ENCODE results near the gene CCDC122.
A peak's percentile ranks its signal among the peaks of the same experiment; 100 is the strongest.

Gene CCDC122

GRCh38 chr13:43884222-43884621 is 4.7 kb upstream of the CCDC122 start:
- DNase-seq (ENCODE audit: low spot score), result no peak
- Mint-ChIP-seq H3K4me3 (no peak overlapping the region), H3K27me3 (ENCODE audit: low read depth) (peaks cover 38% of the 10 kb centered on the region), H3K4me1 (ENCODE audit: low read depth) (peaks cover 5% of the 10 kb centered on the region), H3K27ac (no peak overlapping the region), H3K9me3 (no peaks in the 10 kb centered on the region), H3K36me3 (ENCODE audit: low read depth) (no peaks in the 10 kb centered on the region)

- peaks cover 41% of the 10 kb centered on the region for H3K27me3 Mint-ChIP-seq (ENCODE audit: low read depth)
- H3K4me3 Mint-ChIP-seq, result no peak overlapping the region
- H3K36me3 Mint-ChIP-seq (ENCODE audit: low read depth), result no peaks in the 10 kb centered on the region
- H3K4me1 Mint-ChIP-seq (ENCODE audit: low read depth), result peaks cover 6% of the 10 kb centered on the region
- H3K9me3 Mint-ChIP-seq, result no peaks in the 10 kb centered on the region
- no peak overlapping the region for H3K27ac Mint-ChIP-seq
- no peak for DNase-seq (ENCODE audit: low spot score)
These were observed 4.1 kb upstream of the CCDC122 start for GRCh38 chr13:43883631-43884030.

GRCh38 chr13:43881580-43881979 is 2.0 kb upstream of the CCDC122 start:
- Mint-ChIP-seq H3K36me3 (ENCODE audit: low read depth) (no peaks in the 10 kb centered on the region), H3K4me1 (ENCODE audit: low read depth) (peaks cover 9% of the 10 kb centered on the region), H3K4me3 (no peak overlapping the region), H3K27me3 (ENCODE audit: low read depth) (peaks cover 51% of the 10 kb centered on the region), H3K9me3 (no peaks in the 10 kb centered on the region), H3K27ac (no peak overlapping the region)
- no peak for DNase-seq (ENCODE audit: low spot score)

DNA sequence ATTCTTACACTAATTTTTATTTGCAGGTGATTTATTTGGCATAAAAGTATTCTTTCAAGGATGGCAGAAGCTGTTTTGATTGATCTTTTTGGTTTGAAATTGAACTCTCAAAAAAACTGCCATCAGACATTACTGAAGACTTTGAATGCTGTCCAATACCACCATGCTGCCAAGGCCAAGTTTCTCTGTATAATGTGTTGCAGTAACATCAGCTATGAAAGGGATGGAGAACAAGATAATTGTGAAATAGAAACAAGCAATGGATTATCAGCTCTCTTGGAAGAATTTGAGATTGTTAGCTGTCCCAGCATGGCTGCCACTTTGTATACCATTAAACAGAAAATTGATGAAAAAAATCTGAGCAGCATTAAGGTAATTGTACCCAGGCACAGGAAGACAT is 1.4 kb upstream of the CCDC122 start:
- no peak overlapping the region for H3K27ac Mint-ChIP-seq
- no peak overlapping the region for H3K4me3 Mint-ChIP-seq
- H3K4me1 Mint-ChIP-seq (ENCODE audit: low read depth), result peaks cover 9% of the 10 kb centered on the region
- no peak for DNase-seq (ENCODE audit: low spot score)
- peaks cover 51% of the 10 kb centered on the region for H3K27me3 Mint-ChIP-seq (ENCODE audit: low read depth)
- no peaks in the 10 kb centered on the region for H3K36me3 Mint-ChIP-seq (ENCODE audit: low read depth)
- no peaks in the 10 kb centered on the region for H3K9me3 Mint-ChIP-seq

GRCh38 chr13:43880214-43880855 is 795 bp upstream of the CCDC122 start:
- Mint-ChIP-seq H3K4me3 (peak overlapping the region; percentile 82), H3K4me1 (ENCODE audit: low read depth) (peaks cover 9% of the 10 kb centered on the region), H3K27ac (peak overlapping the region; percentile 55), H3K27me3 (ENCODE audit: low read depth) (peaks cover 49% of the 10 kb centered on the region), H3K36me3 (ENCODE audit: low read depth) (no peaks in the 10 kb centered on the region), H3K9me3 (no peaks in the 10 kb centered on the region)
- DNase-seq (ENCODE audit: low spot score), result no peak

- Mint-ChIP-seq H3K9me3 (no peaks in the 10 kb centered on the region), H3K4me3 (peak within 1 kb of the TSS; percentile 82), H3K27ac (peak within 1 kb of the TSS; percentile 57), H3K4me1 (ENCODE audit: low read depth) (peaks cover 9% of the 10 kb centered on the region), H3K27me3 (ENCODE audit: low read depth) (peaks cover 47% of the 10 kb centered on the region), H3K36me3 (ENCODE audit: low read depth) (no peaks in the 10 kb centered on the region)
- no peak for DNase-seq (ENCODE audit: low spot score)
These were observed 228 bp upstream of the CCDC122 start, which contains the start of gene LACC1 for GRCh38 chr13:43879755-43880181. Gene LACC1, plus strand, starts transcription at chr13:43879904. Its CDS starts 1,082 bp downstream, at chr13:43880986.

DNA sequence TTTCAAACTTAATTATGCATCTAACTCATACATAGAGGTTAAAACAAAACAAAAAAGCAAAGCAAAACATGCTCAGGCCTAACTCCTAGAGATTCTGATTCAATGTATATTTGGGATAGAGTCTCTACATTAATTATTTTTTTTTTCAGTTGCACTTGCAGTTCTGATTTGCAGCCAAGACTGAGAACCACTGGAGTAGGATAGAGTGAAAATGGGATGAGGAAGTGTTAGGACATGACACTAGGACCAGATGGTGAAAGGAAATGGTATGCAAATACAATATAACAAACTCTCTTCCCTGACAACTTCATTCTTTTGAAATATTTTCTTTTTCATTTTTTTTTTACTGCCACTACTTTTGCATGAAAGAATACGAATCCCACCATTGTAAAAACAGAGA is 1.8 kb downstream of the CCDC122 start:
- H3K27ac Mint-ChIP-seq, result no peak overlapping the region
- peaks cover 45% of the 10 kb centered on the region for H3K27me3 Mint-ChIP-seq (ENCODE audit: low read depth)
- peak overlapping the region; percentile 82 for H3K4me3 Mint-ChIP-seq
- H3K4me1 Mint-ChIP-seq (ENCODE audit: low read depth), result peaks cover 9% of the 10 kb centered on the region
- DNase-seq (ENCODE audit: low spot score), result no peak
- no peaks in the 10 kb centered on the region for H3K9me3 Mint-ChIP-seq
- H3K36me3 Mint-ChIP-seq (ENCODE audit: low read depth), result no peaks in the 10 kb centered on the region

- Mint-ChIP-seq H3K27me3 (ENCODE audit: low read depth) (peaks cover 45% of the 10 kb centered on the region), H3K9me3 (no peaks in the 10 kb centered on the region), H3K36me3 (ENCODE audit: low read depth) (no peaks in the 10 kb centered on the region), H3K4me1 (ENCODE audit: low read depth) (peaks cover 9% of the 10 kb centered on the region), H3K4me3 (no peak overlapping the region), H3K27ac (no peak overlapping the region)
- no peak for DNase-seq (ENCODE audit: low spot score)
These were observed 2.2 kb downstream of the CCDC122 start for GRCh38 chr13:43877326-43877725.

DNA sequence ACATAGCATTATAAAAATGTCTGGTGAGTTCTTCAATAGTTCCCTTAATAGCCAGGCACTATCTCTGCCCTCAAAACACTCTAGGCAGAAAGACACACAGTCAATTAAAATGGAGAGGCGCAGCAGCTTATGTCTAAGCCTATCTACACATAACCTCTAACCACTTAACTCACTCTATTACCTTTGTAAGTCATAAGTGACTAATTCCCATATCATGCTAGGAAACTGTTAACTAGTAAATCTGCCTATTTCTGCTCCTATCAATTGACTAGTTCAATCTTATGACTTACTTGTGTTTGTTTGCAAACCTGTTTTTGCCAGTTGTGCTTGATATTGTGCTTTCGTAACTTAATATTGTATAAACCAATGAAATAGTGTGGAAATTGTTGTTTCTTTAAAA is 3.2 kb downstream of the CCDC122 start:
- H3K27me3 Mint-ChIP-seq (ENCODE audit: low read depth), result peaks cover 36% of the 10 kb centered on the region
- H3K36me3 Mint-ChIP-seq (ENCODE audit: low read depth), result no peaks in the 10 kb centered on the region
- H3K4me1 Mint-ChIP-seq (ENCODE audit: low read depth), result peaks cover 9% of the 10 kb centered on the region
- no peaks in the 10 kb centered on the region for H3K9me3 Mint-ChIP-seq
- no peak for DNase-seq (ENCODE audit: low spot score)
- H3K4me3 Mint-ChIP-seq, result no peak overlapping the region
- no peak overlapping the region for H3K27ac Mint-ChIP-seq

DNA sequence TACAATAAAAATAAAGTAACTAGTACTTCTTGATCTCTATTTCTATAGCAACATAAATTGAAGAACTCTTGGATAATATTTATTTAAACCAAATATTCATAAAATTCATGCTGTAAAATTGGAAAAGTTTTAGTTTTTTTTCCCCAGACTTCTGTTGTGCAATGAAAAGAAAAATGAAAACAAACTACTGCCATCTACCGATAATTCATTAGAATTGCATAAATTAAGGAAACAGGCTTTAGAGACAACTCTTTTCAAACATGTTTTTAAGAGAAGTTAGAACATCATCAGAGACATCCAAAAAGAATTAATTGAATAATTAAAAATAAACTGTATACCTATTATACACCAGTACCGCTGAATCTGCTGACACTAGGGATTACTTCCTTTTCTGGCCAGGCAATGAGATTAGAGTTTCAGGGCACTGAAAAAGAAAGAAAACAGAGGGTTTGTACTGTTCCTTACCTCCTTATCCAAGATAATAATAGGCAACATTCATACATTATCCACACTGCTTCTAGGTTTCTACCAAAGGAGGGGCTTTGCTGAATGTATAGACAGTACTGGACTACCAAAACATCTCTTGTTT is 4.9 kb downstream of the CCDC122 start:
- Mint-ChIP-seq H3K27me3 (ENCODE audit: low read depth) (peaks cover 21% of the 10 kb centered on the region), H3K4me1 (ENCODE audit: low read depth) (peaks cover 4% of the 10 kb centered on the region), H3K27ac (no peak overlapping the region), H3K36me3 (ENCODE audit: low read depth) (no peaks in the 10 kb centered on the region), H3K9me3 (no peaks in the 10 kb centered on the region), H3K4me3 (no peak overlapping the region)
- DNase-seq (ENCODE audit: low spot score), result no peak

DNA sequence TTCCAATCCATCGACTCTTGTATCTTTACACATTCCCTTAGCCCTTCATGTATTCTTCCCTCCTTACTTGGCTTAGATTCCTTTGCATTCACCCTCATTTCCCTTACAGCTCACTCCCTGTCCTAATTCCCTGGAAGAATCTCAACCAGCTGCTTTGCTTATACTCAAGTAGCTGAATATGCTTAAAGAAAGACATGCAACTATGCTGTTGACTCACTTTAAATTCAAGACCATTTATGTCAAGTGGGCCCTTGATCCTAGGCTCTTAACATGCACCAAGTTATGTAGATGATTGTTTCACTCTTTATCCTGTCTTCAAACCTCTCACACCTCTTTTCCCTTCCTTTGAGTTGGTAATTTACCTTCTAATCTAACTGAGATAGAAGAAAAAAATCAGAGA is 7.4 kb downstream of the CCDC122 start:
- Mint-ChIP-seq H3K9me3 (no peaks in the 10 kb centered on the region), H3K27ac (no peak overlapping the region), H3K27me3 (ENCODE audit: low read depth) (peaks cover 2% of the 10 kb centered on the region), H3K4me1 (ENCODE audit: low read depth) (no peaks in the 10 kb centered on the region), H3K36me3 (ENCODE audit: low read depth) (no peaks in the 10 kb centered on the region), H3K4me3 (no peak overlapping the region)
- no peak for DNase-seq (ENCODE audit: low spot score)

DNA sequence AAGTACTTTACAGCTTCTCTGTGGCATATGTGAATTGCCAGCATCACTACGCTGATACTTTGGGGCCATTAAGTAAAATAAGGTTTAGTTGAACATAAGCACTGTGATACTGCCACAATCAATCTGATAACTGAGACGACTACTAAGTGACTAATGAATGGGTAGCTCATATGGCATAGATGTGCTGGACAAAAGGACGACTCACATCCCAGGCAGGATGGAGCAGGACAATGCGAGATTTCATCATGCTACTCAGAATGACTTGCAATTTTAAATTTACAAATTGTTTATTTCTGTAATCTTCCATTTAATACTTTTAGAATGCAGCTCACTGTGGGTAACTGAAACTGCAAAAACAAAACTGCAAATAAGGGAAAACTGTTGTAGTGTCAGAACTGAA is 13.6 kb downstream of the CCDC122 start:
- Mint-ChIP-seq H3K4me1 (ENCODE audit: low read depth) (no peaks in the 10 kb centered on the region), H3K4me3 (no peak overlapping the region), H3K27me3 (ENCODE audit: low read depth) (peaks cover 5% of the 10 kb centered on the region), H3K27ac (no peak overlapping the region), H3K36me3 (ENCODE audit: low read depth) (no peaks in the 10 kb centered on the region), H3K9me3 (no peaks in the 10 kb centered on the region)
- no peak for DNase-seq (ENCODE audit: low spot score)

DNA sequence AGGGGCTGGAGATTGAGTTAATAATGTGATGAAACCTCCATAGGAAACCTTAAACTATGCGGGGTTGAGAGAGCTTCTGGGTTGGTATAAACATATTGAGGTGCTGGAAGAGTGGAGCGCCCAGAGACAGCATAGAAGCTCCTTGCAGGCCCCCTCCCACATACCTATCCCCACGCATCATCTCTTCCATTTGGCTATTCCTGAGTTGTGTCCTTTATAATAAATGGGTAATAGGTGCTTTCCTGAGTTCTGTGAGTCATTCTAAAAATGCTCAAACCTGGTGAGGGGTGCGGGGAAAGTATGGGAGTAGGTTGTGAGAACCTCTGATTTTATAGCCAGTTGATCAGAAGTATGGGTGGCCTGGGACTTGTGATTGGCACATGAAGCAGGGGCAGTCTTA is 14.6 kb downstream of the CCDC122 start:
- no peak overlapping the region for H3K4me3 Mint-ChIP-seq
- H3K9me3 Mint-ChIP-seq, result no peaks in the 10 kb centered on the region
- H3K27ac Mint-ChIP-seq, result no peak overlapping the region
- H3K36me3 Mint-ChIP-seq (ENCODE audit: low read depth), result no peaks in the 10 kb centered on the region
- no peak for DNase-seq (ENCODE audit: low spot score)
- peaks cover 5% of the 10 kb centered on the region for H3K27me3 Mint-ChIP-seq (ENCODE audit: low read depth)
- H3K4me1 Mint-ChIP-seq (ENCODE audit: low read depth), result no peaks in the 10 kb centered on the region

- DNase-seq (ENCODE audit: low spot score), result no peak
- Mint-ChIP-seq H3K4me3 (no peak overlapping the region), H3K27me3 (ENCODE audit: low read depth) (peaks cover 7% of the 10 kb centered on the region), H3K36me3 (ENCODE audit: low read depth) (no peaks in the 10 kb centered on the region), H3K27ac (no peak overlapping the region), H3K4me1 (ENCODE audit: low read depth) (no peaks in the 10 kb centered on the region), H3K9me3 (no peaks in the 10 kb centered on the region)
These were observed 17.7 kb downstream of the CCDC122 start for GRCh38 chr13:43861863-43862262.

DNA sequence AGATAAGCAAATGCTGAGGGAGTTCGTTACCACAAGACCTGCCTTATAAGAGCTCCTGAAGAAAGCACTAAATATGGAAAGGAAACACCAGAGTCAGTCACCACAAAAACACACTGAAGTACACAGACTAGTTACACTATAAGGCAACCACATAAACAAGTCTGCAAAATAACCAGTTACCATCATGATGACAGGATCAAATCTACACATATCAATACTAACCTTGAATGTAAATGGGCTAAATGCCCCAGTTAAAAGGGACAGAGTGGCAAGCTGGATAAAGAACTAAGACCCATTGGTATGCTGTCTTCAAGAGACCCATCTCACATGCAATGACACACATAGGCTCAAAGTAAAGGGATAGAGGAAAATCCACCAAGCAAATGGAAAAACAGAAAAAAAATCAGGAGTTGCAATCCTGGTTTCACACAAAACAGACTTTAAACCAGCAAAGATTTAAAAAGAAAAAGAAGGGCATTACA is 26.6 kb downstream of the CCDC122 start:
- Mint-ChIP-seq H3K27ac (no peak overlapping the region), H3K36me3 (ENCODE audit: low read depth) (no peaks in the 10 kb centered on the region), H3K4me1 (ENCODE audit: low read depth) (no peaks in the 10 kb centered on the region), H3K4me3 (no peak overlapping the region), H3K9me3 (peaks cover 30% of the 10 kb centered on the region), H3K27me3 (ENCODE audit: low read depth) (peaks cover 2% of the 10 kb centered on the region)
- DNase-seq (ENCODE audit: low spot score), result no peak
